WTC11 (cell line): ENCODE data around the gene HNRNPC. TPM values are rescaled to one million over a fixed set of nuclear protein-coding genes. Genes with fewer than 3 reads are reported as not detected.
A peak's percentile ranks its signal among the peaks of the same experiment; 100 is the strongest.

Source experiments
- ATAC-seq: fragments of 200-7000 bp; cut with Tn5 transposase; 2 replicates; pipeline ENCODE4 v1.10.0; 2021; ENCODE audit warnings: mild to moderate bottlenecking, moderate library complexity
- CTCF ChIA-PET: fragments of 300-600 bp; sonication (Branson Sonifier 250); formaldehyde crosslinking; loops from one replicate; lab custom pipeline; 2021; ENCODE audit warnings: antibody characterized with exemption; lab: Charles Lee
- POLR2A ChIA-PET: fragments of 350-600 bp; sonication (Branson Sonifier 250); formaldehyde crosslinking; loops from one replicate; lab custom pipeline; 2021; ENCODE audit warnings: antibody characterized with exemption; lab: Charles Lee
- DNase-seq: peaks from one replicate; pipeline ENCODE4 v3.0.0; 2021; ENCODE audit warnings: low spot score
- H3K27ac Mint-ChIP-seq: 2 replicates; pipeline ENCODE4 v1.8.0; 2021; ENCODE audit warnings: mixed read lengths
- H3K27me3 Mint-ChIP-seq: 2 replicates; pipeline ENCODE4 v1.8.0; 2021; ENCODE audit warnings: low read depth, mild to moderate bottlenecking, moderate library complexity, mixed read lengths
- H3K36me3 Mint-ChIP-seq: 2 replicates; pipeline ENCODE4 v1.8.0; 2021; ENCODE audit warnings: mixed read lengths
- H3K4me1 Mint-ChIP-seq: 2 replicates; pipeline ENCODE4 v1.8.0; 2022; ENCODE audit warnings: mixed read lengths
- H3K4me3 Mint-ChIP-seq: 2 replicates; pipeline ENCODE4 v1.8.0; 2021; ENCODE audit warnings: mild to moderate bottlenecking, moderate library complexity, mixed read lengths
- H3K9me3 Mint-ChIP-seq: 2 replicates; pipeline ENCODE4 v1.8.0; 2021; ENCODE audit warnings: mixed read lengths
- AR ChIP-seq: fragments of 250-450 bp; sonication (Bioruptor Pico); IDR thresholded peaks from 2 replicates; pipeline ENCODE4 v1.9.0; 2021; ENCODE audit warnings: mild to moderate bottlenecking
- ATF3 ChIP-seq: sonication (generic); formaldehyde crosslinking; conservative IDR thresholded peaks from 2 replicates; pipeline ENCODE4 v1.8.1; 2022; ENCODE audit warnings: mild to moderate bottlenecking, missing genetic modification reagents
- CBFB ChIP-seq: sonication (generic); formaldehyde crosslinking; IDR thresholded peaks from 2 replicates; pipeline ENCODE4 v1.8.1; 2022; ENCODE audit warnings: mild to moderate bottlenecking, low read depth, missing genetic modification reagents
- E2F1 ChIP-seq: sonication (generic); formaldehyde crosslinking; IDR thresholded peaks from 2 replicates; pipeline ENCODE4 v1.8.0; 2022; ENCODE audit warnings: mild to moderate bottlenecking, missing genetic modification reagents
- EMX1 ChIP-seq: fragments of 250-450 bp; sonication (Bioruptor Pico); IDR thresholded peaks from 2 replicates; pipeline ENCODE4 v1.8.0; 2021; ENCODE audit warnings: mild to moderate bottlenecking
- GABPB1 ChIP-seq: sonication (generic); formaldehyde crosslinking; IDR thresholded peaks from 2 replicates; pipeline ENCODE4 v1.8.1; 2023; ENCODE audit warnings: mild to moderate bottlenecking, missing genetic modification reagents
- GRHL2 ChIP-seq: fragments of 250-450 bp; sonication (Bioruptor Pico); IDR thresholded peaks from 2 replicates; pipeline ENCODE4 v1.8.0; 2022; ENCODE audit warnings: mild to moderate bottlenecking, moderate library complexity; ENCODE audit not compliant: insufficient replicate concordance, severe bottlenecking
- JAZF1 ChIP-seq: fragments of 250-450 bp; sonication (Bioruptor Pico); IDR thresholded peaks from 2 replicates; pipeline ENCODE4 v1.9.0; 2021; ENCODE audit warnings: moderate library complexity, mild to moderate bottlenecking, inconsistent platforms
- JUN ChIP-seq: sonication (generic); formaldehyde crosslinking; IDR thresholded peaks from 2 replicates; pipeline ENCODE4 v1.8.0; 2023; ENCODE audit warnings: mild to moderate bottlenecking, missing genetic modification reagents
- KAT7 ChIP-seq: sonication (generic); formaldehyde crosslinking; IDR thresholded peaks from 2 replicates; pipeline ENCODE4 v1.8.1; 2023; ENCODE audit warnings: missing genetic modification reagents, mild to moderate bottlenecking, borderline replicate concordance
- NFATC4 ChIP-seq: fragments of 250-450 bp; sonication (Bioruptor Pico); IDR thresholded peaks from 2 replicates; pipeline ENCODE4 v1.9.0; 2021; ENCODE audit warnings: mild to moderate bottlenecking
- OVOL2 ChIP-seq: fragments of 250-450 bp; sonication (Bioruptor Pico); IDR thresholded peaks from 2 replicates; pipeline ENCODE4 v1.9.0; 2021; ENCODE audit warnings: mild to moderate bottlenecking, borderline replicate concordance
- PRDM15 ChIP-seq: sonication (generic); formaldehyde crosslinking; IDR thresholded peaks from 2 replicates; pipeline ENCODE4 v1.8.0; 2022; ENCODE audit warnings: missing genetic modification reagents
- STAT6 ChIP-seq: sonication (generic); formaldehyde crosslinking; conservative IDR thresholded peaks from 2 replicates; pipeline ENCODE4 v1.8.1; 2023; ENCODE audit warnings: mild to moderate bottlenecking, low read depth, missing genetic modification reagents, moderate library complexity
- ZNF281 ChIP-seq: sonication (generic); formaldehyde crosslinking; IDR thresholded peaks from 2 replicates; pipeline ENCODE4 v1.8.0; 2023; ENCODE audit warnings: mild to moderate bottlenecking, missing genetic modification reagents
- ZNF317 ChIP-seq: sonication (generic); formaldehyde crosslinking; IDR thresholded peaks from 2 replicates; pipeline ENCODE4 v1.8.1; 2023; ENCODE audit warnings: low read depth, mild to moderate bottlenecking, moderate library complexity, missing genetic modification reagents, borderline replicate concordance
- ZNF396 ChIP-seq: fragments of 250-450 bp; sonication (Bioruptor Pico); IDR thresholded peaks from 2 replicates; pipeline ENCODE4 v1.8.0; 2021; ENCODE audit warnings: mild to moderate bottlenecking, moderate library complexity, borderline replicate concordance
- total RNA-seq: library from RNA; stranded (reverse); gene quantifications from 3 replicates; pipeline ENCODE4 v1.2.3, GENCODE V29; 2021

Gene HNRNPC
- total RNA-seq, 1 experiment from 2014 or later: 982 TPM

GRCh38 chr14:21219561-21220111 is 49.6 kb downstream of the HNRNPC start (continued):
- no peak for TF ChIP-seq AR (CRISPR knock-in tag)
- no peak for TF ChIP-seq JUN (CRISPR knock-in tag)
- TF ChIP-seq ZNF281 (CRISPR knock-in tag): no peak
- TF ChIP-seq GABPB1 (CRISPR knock-in tag): no peak
- TF ChIP-seq ZNF317 (CRISPR knock-in tag): no peak
- no peak for TF ChIP-seq NFATC4 (CRISPR knock-in tag)
- no peak for TF ChIP-seq ATF3 (CRISPR knock-in tag)
- TF ChIP-seq JAZF1: no peak
- TF ChIP-seq GRHL2 (CRISPR knock-in tag): no peak
- TF ChIP-seq OVOL2 (CRISPR knock-in tag): no peak
- no peak for TF ChIP-seq ZNF396
- TF ChIP-seq PRDM15 (CRISPR knock-in tag): no peak
- no peak for TF ChIP-seq STAT6 (CRISPR knock-in tag)

GRCh38 chr14:21219120-21219519 is 50.1 kb downstream of the HNRNPC start:
- H3K36me3 Mint-ChIP-seq: peaks cover 75% of the 10 kb centered on the region
- ATAC-seq (no peak), DNase-seq (no peak)
- ChIA-PET POLR2A (no interaction called here), CTCF (no interaction called here)
- no peak overlapping the region for H3K4me3 Mint-ChIP-seq
- H3K4me1 Mint-ChIP-seq: peaks cover 48% of the 10 kb centered on the region
- no peaks in the 10 kb centered on the region for H3K9me3 Mint-ChIP-seq
- H3K27ac Mint-ChIP-seq: peak overlapping the region; percentile 60
- H3K27me3 Mint-ChIP-seq: no peaks in the 10 kb centered on the region
- TF ChIP-seq CBFB (CRISPR knock-in tag) (no peak), E2F1 (CRISPR knock-in tag) (no peak), EMX1 (CRISPR knock-in tag) (no peak), KAT7 (CRISPR knock-in tag) (no peak), AR (CRISPR knock-in tag) (no peak)
- TF ChIP-seq, all 79 proteins: peak for 0
